Measurements from ENCODE around the gene CCL17.

- no peak for TF ChIP-seq CTCF (conservative IDR thresholded peaks at IDR 0.05 in 1 of 2, IDR thresholded peaks at IDR 0.05 in 1 of 2; ENCODE audit: extremely low read depth in 1 of 2, insufficient read depth in 1 of 2, low read depth in 1 of 2, low read length in 2 of 2)
- TF ChIP-seq EZH2 (IDR thresholded peaks at IDR 0.05; ENCODE audit: borderline replicate concordance, low read length): no peak
These were observed 20.1 kb upstream of the CCL17 start for GRCh38 chr16:57384248-57385070.

Measured in mammary epithelial cell (primary cell).